Astrocyte of the cerebellum (primary cell): Measurements from ENCODE around the gene MYLIP.

ENCODE experiments used
- DNase-seq: peaks from one replicate; pipeline ENCODE4 v3.0.0-alpha.2; 2011; ENCODE audit warnings: low read depth
- H3K4me3 ChIP-seq: 2 replicates; pipeline ENCODE4 v1.5.1; 2011; ENCODE audit warnings: mild to moderate bottlenecking, low read depth, low read length, moderate library complexity
- CTCF ChIP-seq: IDR thresholded peaks from 2 replicates; pipeline ENCODE4 v1.5.1; 2012; ENCODE audit warnings: low read length, low read depth, moderate library complexity, mild to moderate bottlenecking; ENCODE audit errors: missing control alignments
- in situ Hi-C: cut with HindIII; loops from 2 replicates; pipeline ENCODE4 v1.10.0; 2017; ENCODE audit warnings: low sequenced_read_pairs

MYLIP gene

GRCh38 chr6:16187176-16187575 is 58.3 kb downstream of the MYLIP start:
- DNase-seq: no peak
- in situ Hi-C loops: loop anchor here (25.0 kb wide), 1 partner anchor 500 kb away; no protein-coding TSS in a partner anchor
- H3K4me3 ChIP-seq: no peak overlapping the region
- no peak for TF ChIP-seq CTCF

- TF ChIP-seq CTCF: no peak
- H3K4me3 ChIP-seq: no peak overlapping the region
- DNase-seq: no peak
- in situ Hi-C loops: loop anchor here (25.0 kb wide), 1 partner anchor 503 kb away; no protein-coding TSS in a partner anchor
These were observed 61.3 kb downstream of the MYLIP start for GRCh38 chr6:16190214-16190613.

GRCh38 chr6:16196260-16196983 is 67.5 kb downstream of the MYLIP start:
- no peak for TF ChIP-seq CTCF
- in situ Hi-C loops: loop anchor here (25.0 kb wide), 1 partner anchor 509 kb away; no protein-coding TSS in a partner anchor
- no peak overlapping the region for H3K4me3 ChIP-seq
- no peak for DNase-seq

- TF ChIP-seq CTCF: no peak
- no peak for DNase-seq
- H3K4me3 ChIP-seq: no peak overlapping the region
- in situ Hi-C loops: loop anchor here (25.0 kb wide), 1 partner anchor 510 kb away; no protein-coding TSS in a partner anchor
These were observed 68.2 kb downstream of the MYLIP start for GRCh38 chr6:16196984-16197546.
